Sigmoid colon (tissue), 4 donors: ENCODE measurements around the gene CMTM3.

Experiments used
- POLR2A ChIP-seq, 2 donors: fragments of 450-650 bp; IDR thresholded peaks; one replicate each; pipeline ENCODE4 v1.6.1; 2016; ENCODE audit warnings: antibody characterized with exemption in 2 of 2, mild to moderate bottlenecking in 2 of 2, moderate library complexity in 2 of 2
- POLR2AphosphoS5 ChIP-seq, 4 donors: sonication (generic); formaldehyde crosslinking; IDR thresholded peaks; one replicate each; pipeline ENCODE4 v1.6.1; 2017; ENCODE audit warnings: antibody characterized with exemption in 4 of 4
- TF ChIP-seq, protein P1 (sequence below), 4 experiments: fragments of 450-650 bp in 3 of 4; fragments of 200-600 bp in 1 of 4; IDR thresholded peaks; one replicate each; pipeline ENCODE4 v1.5.1; 2016 to 2019; ENCODE audit warnings: antibody characterized with exemption in 4 of 4, mild to moderate bottlenecking in 3 of 4, moderate library complexity in 2 of 4

DNA sequence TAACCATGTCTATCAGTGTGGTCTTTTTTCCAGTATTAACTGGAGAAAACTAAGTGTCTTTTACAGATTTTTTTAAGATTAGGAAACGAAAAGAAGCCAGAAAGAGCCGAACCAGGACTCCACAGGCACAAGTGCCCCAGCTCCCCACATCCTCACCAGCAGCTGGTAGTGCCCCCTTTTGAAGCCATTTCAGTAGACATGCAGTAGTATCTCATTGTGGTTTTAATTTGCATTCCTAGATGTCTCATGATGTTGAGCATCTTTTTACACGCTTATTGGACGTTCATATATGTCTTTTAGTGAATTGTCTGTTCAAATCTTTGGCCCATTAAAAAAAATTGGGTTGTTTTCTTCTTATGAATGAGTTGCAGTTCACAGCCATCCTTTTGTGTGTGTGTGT is 4.8 kb upstream of the CMTM3 start:
- TF ChIP-seq, protein P1, sequence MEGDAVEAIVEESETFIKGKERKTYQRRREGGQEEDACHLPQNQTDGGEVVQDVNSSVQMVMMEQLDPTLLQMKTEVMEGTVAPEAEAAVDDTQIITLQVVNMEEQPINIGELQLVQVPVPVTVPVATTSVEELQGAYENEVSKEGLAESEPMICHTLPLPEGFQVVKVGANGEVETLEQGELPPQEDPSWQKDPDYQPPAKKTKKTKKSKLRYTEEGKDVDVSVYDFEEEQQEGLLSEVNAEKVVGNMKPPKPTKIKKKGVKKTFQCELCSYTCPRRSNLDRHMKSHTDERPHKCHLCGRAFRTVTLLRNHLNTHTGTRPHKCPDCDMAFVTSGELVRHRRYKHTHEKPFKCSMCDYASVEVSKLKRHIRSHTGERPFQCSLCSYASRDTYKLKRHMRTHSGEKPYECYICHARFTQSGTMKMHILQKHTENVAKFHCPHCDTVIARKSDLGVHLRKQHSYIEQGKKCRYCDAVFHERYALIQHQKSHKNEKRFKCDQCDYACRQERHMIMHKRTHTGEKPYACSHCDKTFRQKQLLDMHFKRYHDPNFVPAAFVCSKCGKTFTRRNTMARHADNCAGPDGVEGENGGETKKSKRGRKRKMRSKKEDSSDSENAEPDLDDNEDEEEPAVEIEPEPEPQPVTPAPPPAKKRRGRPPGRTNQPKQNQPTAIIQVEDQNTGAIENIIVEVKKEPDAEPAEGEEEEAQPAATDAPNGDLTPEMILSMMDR (IDR thresholded peaks at IDR 0.05) = no peak
- TF ChIP-seq POLR2A (IDR thresholded peaks at IDR 0.05) = no peak
- TF ChIP-seq POLR2AphosphoS5 (IDR thresholded peaks at IDR 0.05) = no peak
